ENCODE measurements around the gene C20orf141.

The C20orf141 gene

DNA sequence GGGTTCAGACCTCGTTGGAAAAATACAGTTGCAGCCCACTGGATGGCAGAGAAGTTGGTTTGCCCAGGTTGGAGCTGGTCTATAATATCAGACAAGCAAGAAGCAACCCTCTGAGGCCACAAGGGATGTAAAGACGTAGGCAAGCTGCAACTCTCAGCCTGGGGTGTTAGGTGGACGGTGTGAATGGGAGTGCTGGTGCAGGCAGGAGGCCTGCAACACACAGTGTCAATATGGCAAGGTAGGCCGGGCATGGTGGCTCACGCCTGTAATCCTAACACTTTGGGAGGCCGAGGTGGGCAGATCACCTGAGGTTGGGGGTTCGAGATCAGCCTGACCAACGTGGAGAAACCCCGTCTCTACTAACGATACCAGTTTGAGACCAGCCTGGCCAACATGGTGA is 36.3 kb downstream of the C20orf141 start:
- DNase-seq = no peak

DNA sequence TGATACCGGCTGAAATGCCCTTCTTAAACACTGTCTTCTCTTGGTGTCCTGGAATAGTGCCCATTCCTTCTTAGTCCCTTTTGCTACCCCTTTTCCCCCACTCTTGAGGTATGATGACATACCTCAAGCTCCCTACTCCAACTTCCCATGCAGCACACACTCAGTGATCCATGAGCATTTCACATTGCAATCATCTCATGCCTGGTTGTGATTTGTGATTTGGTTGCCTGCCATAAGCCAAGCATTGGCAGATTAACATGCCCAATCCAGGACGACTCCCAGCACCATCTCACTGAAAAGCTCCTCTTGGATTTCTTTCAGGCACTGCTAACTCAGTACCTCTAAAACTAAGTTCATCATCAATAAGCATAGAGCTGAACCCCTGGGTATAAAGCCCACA is 43.8 kb downstream of the C20orf141 start:
- DNase-seq = no peak

DNA sequence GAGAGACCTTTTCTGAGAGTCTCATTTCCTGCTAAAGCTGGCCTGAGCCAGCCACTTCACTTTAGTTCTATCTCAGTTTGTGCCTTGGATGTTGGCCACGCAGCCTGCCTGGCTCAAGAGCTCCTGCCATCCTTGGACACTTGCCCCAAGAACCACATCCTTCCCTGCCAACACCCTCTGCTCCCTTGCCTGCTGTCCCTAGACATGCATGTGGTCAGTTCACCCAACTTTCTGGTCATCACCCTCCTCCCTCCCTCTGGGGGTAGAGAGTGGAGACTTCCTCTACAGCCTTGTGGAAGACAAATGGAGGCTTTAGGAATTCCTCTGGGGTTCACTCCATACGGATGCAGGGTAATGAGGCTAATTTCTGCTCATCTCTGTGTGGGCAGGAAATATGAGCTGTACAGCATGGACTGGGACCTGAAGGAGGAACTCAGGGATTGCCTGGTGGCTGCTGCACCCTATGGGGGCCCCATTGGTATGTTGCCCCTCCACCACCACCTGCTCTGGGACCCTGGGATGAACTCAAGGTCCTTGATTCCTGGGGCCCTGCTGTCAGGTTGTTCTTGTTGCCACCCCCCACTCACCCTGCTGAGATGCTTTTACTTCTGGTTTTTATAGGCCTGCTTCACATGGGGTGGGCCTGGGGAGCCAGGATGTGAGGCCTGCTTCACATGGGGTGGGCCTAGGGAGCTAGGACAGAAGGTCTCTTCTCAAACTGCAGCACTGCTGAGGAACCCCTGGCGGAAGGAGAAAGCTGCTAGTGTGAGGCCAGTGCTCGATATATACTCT is 44.7 kb downstream of the C20orf141 start:
- DNase-seq = no peak

DNA sequence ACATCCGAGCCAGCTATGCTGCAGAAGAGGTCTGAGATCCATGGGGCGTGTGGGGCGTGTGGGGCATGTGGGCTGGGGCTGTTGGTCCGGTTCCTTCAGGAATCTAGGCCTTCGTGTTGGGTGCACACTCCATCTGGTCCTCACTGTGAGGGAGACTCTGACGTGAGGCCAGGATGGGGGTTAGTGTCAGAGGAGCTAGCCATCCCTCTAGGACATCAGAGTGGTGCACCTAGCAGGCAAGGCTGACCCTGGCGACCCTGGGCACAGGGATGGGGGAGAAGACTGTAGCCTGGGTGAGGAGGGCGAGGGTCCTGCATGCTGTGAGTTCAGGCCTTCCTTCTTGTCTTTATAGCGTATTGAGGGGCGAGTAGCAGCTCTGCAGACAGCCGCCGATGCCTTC is 49.8 kb downstream of the C20orf141 start:
- DNase-seq = no peak

DNA sequence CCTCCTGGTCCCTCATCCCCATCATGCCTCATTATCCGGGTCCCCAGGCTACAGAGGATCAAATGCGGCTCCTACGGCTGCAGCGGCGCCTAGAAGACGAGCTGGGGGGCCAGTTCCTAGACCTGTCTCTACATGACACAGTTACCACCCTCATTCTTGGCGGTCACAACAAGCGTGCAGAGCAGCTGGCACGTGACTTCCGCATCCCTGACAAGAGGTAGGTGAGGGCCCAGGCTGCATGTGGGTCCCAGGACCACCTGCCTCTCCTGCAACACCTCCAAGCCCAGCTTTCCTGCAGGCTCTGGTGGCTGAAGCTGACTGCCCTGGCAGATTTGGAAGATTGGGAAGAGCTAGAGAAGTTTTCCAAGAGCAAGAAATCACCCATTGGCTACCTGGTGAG is 50.3 kb downstream of the C20orf141 start:
- no peak for DNase-seq

Data from NCI-H2107 (cell line).